ENCODE data around the gene TRAPPC12.

DNA sequence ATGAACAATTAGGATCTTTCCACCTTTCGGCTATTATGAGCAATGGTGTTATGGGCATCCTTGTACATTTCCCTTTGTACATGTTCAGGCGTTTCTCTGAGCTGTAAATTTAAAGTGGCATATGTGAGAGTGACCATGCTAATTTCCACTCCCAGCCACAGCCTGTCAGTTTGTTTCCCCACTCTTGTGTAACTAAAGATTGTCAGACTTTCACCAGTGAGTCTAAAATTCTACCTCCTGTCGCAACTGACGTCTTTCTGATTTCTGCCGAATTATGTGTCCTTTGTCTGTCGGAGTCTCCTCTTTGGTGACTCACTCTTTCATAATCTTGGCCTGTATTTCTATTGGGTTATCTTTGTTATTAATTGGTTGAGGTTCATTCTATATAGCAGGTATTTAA is 50.7 kb downstream of the TRAPPC12 start:
- TF ChIP-seq POLR2AphosphoS5 (IDR thresholded peaks at IDR 0.05) (no peak), POLR2A (IDR thresholded peaks at IDR 0.05) (no peak), EP300 (IDR thresholded peaks at IDR 0.05) (no peak)
- TF ChIP-seq, protein P1, sequence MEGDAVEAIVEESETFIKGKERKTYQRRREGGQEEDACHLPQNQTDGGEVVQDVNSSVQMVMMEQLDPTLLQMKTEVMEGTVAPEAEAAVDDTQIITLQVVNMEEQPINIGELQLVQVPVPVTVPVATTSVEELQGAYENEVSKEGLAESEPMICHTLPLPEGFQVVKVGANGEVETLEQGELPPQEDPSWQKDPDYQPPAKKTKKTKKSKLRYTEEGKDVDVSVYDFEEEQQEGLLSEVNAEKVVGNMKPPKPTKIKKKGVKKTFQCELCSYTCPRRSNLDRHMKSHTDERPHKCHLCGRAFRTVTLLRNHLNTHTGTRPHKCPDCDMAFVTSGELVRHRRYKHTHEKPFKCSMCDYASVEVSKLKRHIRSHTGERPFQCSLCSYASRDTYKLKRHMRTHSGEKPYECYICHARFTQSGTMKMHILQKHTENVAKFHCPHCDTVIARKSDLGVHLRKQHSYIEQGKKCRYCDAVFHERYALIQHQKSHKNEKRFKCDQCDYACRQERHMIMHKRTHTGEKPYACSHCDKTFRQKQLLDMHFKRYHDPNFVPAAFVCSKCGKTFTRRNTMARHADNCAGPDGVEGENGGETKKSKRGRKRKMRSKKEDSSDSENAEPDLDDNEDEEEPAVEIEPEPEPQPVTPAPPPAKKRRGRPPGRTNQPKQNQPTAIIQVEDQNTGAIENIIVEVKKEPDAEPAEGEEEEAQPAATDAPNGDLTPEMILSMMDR (IDR thresholded peaks at IDR 0.05) = no peak
